HG03354 (cell line): ENCODE data around the gene METTL24.
"Not testable (repeated sequence)": the region's sequence is repeated elsewhere in the genome, so short reads cannot be mapped to it uniquely, and the experiment has no call there.

Source experiments
- ATAC-seq: cut with Tn5 transposase; IDR thresholded peaks from one replicate; pipeline ENCODE4 v1.9.1; 2021; ENCODE audit warnings: mild to moderate bottlenecking; ENCODE audit not compliant: unreplicated experiment, poor library complexity, severe bottlenecking

The METTL24 gene

DNA sequence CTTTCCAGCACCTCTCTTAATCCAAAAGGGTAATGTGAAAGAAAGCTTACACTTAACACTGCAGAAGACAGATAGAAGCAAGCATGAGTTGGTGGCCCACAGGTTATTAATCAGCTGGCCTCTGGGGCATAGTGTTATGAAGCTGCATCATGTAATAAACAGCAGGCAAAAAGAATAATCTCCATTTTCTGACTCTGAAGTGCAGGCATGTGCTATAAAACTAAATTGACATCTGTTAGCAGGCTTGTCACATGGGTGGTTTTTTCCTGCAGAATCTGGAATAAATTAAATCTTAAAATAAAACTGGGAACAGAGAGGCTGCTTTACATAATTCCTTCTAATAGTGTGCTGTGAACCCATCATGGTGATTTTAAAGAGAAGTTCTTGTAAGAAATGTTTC is 73.3 kb downstream of the METTL24 start:
- ATAC-seq = no peak

DNA sequence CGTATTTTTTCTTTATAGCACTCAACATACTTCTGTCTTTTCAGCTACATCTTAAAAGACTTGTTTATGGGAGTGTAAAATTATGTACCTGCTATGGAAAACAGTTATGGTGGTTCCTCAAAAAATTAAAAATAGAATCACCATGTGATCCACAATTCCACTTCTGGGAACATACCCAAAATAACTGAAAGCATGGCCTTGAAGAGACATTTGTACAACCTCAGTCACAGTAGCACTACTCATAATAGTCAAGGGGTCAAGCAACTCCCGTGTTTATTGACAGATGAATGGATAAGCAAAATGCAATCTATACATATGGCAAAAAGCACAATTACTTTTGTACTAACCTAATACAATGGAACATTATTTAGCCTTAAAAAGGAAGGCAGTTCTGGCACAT is 74.5 kb downstream of the METTL24 start:
- no peak for ATAC-seq

DNA sequence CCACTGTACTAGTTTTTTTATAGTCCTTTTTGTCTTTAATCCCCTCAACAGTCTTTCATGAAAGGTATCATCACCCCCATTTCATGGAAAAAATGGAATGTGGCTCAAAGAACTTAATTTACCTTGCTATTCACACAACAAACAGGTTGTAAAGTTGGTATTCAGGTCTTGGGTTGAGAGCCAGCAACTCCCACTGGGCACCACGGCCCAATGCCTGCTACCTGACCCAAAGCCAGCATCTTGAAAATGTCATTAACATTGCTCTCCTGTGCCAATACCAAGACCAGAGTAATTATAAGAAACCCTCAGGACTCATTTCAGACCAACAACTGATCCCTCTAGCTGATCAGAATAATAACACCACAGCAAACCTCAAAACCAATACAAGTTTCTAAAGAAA is 75.7 kb downstream of the METTL24 start:
- no peak for ATAC-seq

GRCh38 chr6:110277100-110277665 is 81.0 kb downstream of the METTL24 start:
- no peak for ATAC-seq

DNA sequence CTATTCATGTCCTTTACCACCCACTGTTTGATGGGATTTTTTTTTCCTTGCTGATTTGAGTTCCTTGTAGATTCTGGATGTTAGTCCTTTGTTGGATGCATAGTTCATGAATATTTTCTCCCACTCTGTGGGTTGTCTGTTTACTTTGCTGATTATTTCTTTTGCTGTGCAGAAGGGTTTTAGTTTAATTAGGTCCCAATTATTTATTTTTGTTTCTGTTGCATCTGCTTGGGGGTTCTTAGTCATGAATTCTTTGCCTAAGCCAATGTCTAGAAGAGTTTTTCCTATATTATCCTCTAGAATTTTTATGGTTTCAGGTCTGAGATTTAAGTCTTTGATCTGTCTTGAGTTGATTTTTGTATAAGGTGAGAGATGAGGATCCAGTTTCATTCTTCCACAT is 85.4 kb downstream of the METTL24 start:
- not testable (repeated sequence) for ATAC-seq

DNA sequence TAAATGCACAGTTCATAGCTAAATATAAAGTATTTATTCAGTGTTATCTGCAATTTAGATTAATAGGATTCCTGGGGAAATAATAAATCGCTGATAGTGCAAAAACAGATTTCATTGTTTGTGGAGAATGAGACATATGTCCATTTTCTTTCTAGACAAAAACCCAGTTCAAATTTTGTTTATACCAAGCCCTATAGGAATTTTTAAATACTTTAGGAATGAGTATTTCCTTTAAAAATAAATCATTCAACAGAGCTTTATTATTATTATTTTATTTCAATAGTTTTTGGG is 86.5 kb downstream of the METTL24 start:
- ATAC-seq = no peak

GRCh38 chr6:110270165-110270564 is 88.0 kb downstream of the METTL24 start:
- ATAC-seq = no peak

DNA sequence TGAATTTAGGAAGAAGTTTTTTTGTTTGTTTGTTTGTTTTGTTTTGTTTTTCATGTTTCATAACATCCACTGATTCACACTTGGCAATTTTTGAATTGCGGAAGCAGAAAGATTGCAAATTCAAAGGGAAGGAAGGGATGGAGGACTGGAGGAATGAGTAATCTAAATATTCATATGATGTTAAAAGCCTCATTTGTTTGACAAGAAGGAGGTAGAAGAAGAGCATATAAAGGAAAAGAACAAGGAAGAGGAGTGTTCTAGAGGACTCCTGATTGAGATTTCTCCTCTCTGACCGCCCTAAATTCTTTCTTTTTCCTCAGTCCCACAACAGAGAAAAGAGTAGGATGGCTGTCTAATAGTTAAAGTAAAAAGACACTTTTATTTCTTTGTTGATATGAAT is 88.5 kb downstream of the METTL24 start:
- ATAC-seq = no peak

GRCh38 chr6:110266996-110267395 is 91.2 kb downstream of the METTL24 start:
- no peak for ATAC-seq

DNA sequence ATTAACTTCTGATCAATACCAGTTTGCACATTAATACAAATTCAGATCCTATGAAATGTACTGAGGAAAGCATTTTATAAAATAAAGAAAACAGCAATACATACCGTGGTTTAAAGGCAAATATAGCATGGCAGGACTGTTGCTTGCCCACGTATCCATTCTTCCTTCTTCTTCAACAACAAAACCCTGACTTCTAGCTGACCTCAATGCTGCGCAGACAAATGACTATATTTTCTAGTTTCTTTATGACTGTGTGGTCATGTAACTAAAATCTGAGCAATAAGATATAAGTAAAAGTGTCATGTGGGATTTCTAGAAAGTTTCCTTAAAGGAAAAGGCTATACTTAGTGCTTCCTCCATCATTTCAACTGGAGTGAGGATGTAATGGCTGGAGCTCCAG is 92.9 kb downstream of the METTL24 start:
- no peak for ATAC-seq

DNA sequence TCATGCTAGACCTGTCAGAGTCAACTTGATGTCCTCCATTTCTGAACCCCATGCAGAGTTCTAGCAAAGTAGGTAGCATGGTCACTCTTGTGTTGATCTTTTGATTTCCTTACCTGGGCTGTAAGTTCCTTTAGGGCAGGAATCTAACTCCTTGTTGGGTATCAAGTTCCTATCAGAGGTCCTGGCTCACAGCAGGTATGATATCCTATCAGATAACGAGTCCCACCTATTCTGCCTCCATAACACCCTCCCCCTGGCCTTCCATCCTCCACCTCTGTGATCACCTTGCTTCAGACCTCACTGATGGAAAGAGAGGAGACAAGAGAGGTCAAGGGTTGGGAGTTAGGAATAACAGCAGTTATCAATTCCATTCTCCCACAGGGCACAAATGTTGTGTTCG is 101.8 kb downstream of the METTL24 start:
- no peak for ATAC-seq

DNA sequence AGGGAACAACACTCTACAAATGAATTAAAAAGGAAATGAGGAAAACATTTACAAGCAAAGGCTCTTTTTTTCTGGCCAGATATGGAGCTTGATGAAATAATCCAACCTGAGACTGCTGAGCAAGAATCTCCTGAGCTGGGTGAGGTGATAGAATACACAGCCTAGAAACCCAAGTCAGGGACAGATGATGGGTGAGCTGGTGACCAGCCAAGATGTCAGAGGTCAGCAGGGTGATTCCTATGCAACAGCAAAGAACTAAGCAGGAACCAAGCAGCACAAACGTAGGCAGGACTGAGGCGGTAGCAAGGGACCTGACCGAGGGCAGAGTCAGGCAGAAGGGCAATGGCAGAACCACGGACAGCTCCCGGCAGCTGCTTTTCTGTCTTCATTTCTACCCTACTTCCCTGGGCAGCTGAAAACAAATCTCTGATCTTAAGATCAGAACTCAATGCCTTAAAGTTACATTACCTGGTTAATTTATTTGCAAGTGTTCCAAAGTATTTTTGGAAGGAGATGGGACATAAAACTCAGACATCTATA is 102.9 kb downstream of the METTL24 start:
- ATAC-seq = no peak

DNA sequence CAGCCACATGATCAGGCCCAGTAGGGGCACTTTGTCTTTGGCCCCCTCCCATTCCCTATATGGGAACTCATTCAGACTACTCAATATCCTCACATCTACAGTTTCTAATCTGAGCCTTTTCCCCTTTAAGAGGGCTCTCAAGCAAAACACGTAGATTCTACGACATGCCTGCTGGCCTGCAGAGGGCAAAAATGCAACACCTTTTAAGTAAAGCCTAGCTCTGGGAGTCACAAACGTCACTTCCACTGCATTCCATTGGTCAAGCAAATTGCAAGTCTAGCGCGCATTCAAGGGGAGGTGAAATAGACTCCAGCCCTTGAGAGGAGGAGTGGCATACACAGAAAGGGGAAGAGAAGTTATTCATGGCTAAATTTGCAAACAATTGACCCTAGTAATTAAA is 107.3 kb downstream of the METTL24 start:
- ATAC-seq = no peak

GRCh38 chr6:110250058-110250457 is 108.1 kb downstream of the METTL24 start:
- ATAC-seq = no peak

DNA sequence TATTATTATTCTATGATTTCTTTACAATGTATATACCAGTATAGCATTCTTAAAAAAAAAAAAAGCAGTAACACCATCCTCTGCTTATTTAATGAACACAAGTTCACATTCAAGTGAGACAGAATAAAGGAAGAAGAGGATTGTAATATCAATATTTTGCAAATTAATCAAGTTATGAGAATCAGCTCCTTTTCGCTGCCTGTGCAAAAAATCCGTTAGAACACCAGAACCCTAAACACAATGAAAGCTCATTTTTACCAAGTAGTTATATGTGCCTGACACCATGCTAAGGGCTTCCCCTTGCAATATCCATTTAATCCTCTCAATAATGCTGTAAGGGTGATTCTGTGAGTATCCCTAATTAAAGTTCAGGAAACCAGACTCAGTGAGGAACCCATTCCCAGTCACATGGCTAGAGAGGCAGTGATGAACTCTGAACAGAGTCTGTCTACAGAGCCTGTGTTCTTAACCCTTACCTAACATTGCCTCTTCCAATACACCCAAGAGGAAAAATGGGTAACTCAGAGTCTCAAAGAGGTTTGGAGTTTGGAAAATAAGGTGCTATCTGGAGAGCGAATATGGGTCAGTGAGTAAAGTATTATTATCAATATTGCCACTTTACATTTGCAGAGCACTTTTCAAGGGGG is 111.1 kb downstream of the METTL24 start:
- ATAC-seq = no peak

DNA sequence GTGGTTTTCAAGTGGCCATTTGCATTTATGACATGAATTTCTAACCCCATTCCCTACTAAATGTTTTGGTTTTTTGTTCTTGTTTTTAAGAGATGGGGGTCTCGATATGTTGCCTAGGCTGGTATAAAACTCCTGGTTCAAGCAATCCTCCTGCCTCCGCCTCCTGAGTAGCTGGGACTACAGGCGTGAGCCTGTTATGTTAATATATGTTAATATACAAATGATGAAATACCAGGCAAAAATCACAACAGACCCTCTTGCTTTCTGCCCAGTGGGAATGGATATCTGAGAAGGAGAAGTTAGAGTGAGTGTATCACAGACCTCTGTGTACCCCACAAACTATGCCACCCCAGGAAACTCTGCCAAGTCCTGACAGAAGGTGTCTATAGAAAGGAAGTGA is 111.8 kb downstream of the METTL24 start:
- no peak for ATAC-seq

DNA sequence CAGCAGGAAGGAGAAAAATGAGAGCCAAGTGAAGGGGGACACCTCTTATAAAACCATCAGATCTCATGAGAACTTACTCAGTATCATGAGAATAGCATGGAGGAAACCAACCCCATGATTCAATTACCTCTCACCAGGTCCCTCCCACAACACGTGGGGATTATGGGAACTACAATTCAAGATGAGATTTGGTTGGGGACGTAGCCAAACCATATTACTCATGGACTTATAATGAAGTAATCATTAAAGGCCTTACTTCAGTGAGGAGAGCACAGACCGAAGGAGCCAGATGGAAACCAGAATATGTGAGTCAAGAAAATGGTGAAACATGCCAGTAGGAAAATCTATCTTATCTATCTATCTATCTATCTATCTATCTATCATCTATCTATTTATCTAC is 113.5 kb downstream of the METTL24 start:
- ATAC-seq = not testable (repeated sequence)

GRCh38 chr6:110239526-110240274 is 118.4 kb downstream of the METTL24 start:
- no peak for ATAC-seq

DNA sequence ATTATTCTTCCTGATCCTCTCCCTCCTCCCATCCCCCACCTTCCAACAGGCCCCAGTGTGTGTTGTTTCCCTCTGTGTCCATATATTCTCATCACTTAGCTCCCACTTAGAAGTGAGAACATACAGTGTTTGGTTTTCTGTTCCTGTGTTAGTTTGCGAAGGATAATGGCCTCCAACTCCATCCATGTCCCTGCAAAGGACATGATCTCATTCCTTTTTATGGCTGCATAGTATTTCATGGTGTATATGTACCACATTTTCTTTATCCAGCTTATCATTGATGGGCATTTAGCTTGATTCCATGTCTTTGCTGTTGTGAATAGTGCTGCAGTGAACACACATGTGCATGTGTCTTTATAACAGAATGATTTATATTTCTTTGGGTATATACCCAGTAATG is 122.1 kb downstream of the METTL24 start:
- ATAC-seq = not testable (repeated sequence)

DNA sequence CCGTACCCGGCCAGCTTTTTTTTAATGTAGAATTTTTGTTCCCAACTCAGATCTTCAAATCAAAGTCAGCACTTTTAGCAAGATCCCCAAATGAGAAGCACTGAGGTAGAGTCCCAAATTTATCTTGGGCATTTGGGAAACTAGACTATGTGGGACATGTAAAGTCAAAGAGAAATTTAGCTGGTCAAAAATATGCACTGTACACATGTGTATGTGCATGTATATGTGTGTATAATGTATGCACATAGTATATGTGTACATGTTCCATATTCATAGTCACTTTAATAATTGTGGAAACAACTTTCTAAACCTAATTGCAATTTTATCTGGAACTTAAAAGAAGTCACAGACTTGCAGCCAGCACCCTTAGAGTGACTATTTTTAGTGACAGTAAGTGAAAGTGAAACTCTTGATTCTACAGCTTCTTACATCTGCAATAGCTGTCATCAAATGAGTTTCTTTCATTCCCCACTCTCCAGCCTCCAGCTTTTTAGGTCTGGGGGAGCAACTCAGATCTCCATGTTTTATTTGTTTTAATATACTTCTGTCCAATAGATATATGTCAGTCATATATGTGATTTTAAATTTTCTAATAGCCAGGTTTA is 124.3 kb downstream of the METTL24 start:
- peak; percentile 97 for ATAC-seq

DNA sequence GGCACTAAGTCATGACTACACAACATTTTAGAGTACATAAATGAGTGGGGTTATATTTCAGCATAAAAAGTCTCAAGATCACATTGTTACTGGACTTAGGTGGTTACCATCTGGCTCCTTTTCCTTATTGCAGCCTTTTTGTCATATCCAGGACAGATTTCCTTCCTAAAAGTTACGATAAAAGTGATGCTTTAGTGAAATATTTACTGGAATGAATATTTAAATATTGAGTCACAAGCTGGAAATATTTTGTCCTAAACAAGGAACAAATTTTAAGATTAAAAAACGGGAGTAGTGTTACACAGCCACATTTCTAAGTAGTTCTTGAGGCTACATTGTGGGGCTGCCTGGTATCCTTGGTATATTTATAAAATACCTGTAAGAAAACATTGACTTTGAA is 125.7 kb downstream of the METTL24 start:
- ATAC-seq = no peak
